DMS53 treated with DMSO at 0.1 percent for 48 hours (cell line): Measurements from ENCODE around the gene MUC20.
"Not testable (repeated sequence)": the region's sequence is repeated elsewhere in the genome, so short reads cannot be mapped to it uniquely, and the experiment has no call there.

Source experiments
- DNase-seq: peaks from one replicate; lab custom pipeline; 2025; ENCODE audit not compliant: unreplicated experiment; lab: John Stamatoyannopoulos, UW

MUC20 gene

GRCh38 chr3:195768831-195769303 lies 48.1 kb downstream of the MUC20 start:
- no peak for DNase-seq

- no peak for DNase-seq
Observed at GRCh38 chr3:195769551-195769950, 48.8 kb downstream of the MUC20 start.

- no peak for DNase-seq
Observed at GRCh38 chr3:195770081-195770840, 49.5 kb downstream of the MUC20 start.

GRCh38 chr3:195770841-195771645 lies 50.3 kb downstream of the MUC20 start:
- DNase-seq = not testable (repeated sequence)

DNA sequence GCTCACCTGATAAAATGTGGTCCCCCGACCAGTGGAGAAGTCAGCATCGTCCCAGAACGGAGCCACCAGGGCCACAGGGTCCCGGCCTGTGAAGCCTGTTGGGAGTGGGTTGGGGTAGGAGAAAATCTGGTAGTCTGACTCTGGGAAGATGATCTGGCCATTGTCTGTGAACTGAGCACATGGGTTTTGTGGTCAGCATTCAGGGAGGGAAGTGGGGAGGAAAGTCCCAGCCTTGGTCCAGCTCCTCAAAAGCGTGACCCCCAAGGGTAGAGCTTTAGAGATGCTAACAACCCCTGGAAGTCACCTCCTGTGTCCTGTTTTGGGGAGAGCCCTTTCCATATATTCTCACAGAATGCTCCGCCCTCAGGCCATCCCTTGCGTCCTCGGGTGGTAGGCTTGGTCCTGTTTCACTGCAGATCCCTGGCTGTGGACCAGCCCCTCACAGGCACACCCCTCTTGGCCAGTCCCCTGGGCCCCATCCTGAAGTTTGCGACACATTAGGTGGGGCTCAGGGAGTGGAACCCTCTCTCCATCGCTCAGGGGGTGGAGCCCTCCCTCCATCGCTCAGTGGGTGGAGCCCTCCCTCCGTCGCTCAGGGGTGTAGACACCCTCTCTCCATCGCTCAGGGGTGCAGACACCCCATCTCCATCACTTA lies 51.0 kb downstream of the MUC20 start:
- no peak for DNase-seq

- DNase-seq = no peak
Observed at GRCh38 chr3:195773956-195774537, 53.3 kb downstream of the MUC20 start.

GRCh38 chr3:195774917-195775316 lies 54.1 kb downstream of the MUC20 start:
- no peak for DNase-seq

GRCh38 chr3:195777975-195778374 lies 57.2 kb downstream of the MUC20 start:
- DNase-seq = no peak

DNA sequence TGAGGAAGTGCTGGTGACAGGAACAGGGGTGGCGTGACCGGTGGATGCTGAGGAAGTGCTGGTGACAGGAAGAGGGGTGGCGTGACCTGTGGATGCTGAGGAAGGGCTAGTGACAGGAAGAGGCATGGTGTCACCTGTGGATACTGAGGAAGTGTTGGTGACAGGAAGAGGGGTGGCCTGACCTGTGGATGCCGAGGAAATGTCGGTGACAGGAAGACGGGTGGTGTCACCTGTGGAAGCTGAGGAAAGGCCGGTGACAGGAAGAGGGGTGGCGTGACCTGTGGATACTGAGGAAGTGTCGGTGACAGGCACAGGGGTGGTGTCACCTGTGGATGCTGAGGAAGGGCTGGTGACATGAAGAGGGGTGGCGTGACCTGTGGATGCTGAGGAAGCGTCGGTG lies 60.5 kb downstream of the MUC20 start:
- not testable (repeated sequence) for DNase-seq
